ENCODE data around the gene PHF13.

DNA sequence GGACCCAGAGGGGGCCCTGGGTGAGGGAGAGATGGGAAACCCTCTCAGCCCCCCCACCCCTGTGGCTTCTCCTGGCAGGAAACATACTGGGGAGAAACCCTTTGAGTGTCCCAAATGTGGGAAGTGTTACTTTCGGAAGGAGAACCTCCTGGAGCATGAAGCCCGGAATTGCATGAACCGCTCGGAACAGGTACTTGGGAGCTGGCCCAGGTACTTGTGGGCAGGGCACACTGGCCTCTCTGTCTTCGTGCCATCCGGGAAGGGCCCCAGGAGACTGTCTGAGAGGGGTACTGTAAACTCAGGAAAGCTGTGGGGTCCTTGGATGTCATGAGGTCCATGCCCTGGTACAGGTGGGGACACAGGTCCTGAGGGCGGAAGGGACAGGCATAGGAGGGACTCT is 27.7 kb upstream of the PHF13 start:
- TF ChIP-seq, protein P1, sequence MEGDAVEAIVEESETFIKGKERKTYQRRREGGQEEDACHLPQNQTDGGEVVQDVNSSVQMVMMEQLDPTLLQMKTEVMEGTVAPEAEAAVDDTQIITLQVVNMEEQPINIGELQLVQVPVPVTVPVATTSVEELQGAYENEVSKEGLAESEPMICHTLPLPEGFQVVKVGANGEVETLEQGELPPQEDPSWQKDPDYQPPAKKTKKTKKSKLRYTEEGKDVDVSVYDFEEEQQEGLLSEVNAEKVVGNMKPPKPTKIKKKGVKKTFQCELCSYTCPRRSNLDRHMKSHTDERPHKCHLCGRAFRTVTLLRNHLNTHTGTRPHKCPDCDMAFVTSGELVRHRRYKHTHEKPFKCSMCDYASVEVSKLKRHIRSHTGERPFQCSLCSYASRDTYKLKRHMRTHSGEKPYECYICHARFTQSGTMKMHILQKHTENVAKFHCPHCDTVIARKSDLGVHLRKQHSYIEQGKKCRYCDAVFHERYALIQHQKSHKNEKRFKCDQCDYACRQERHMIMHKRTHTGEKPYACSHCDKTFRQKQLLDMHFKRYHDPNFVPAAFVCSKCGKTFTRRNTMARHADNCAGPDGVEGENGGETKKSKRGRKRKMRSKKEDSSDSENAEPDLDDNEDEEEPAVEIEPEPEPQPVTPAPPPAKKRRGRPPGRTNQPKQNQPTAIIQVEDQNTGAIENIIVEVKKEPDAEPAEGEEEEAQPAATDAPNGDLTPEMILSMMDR (IDR thresholded peaks at IDR 0.05): no peak
- no peak for TF ChIP-seq POLR2A (IDR thresholded peaks at IDR 0.05)
